OCI-LY3 (cell line): ENCODE results near the gene KDM7A.

Experiments used
- H2AFZ ChIP-seq: fragments of 200-600, 300-600 bp; shearing (Covaris generic); 2 replicates; pipeline ENCODE4 v1.6.0; 2014; ENCODE audit warnings: antibody characterized with exemption, low read depth, low read length
- H3K27ac ChIP-seq: fragments of 200-600, 300-600 bp; sonication (generic); 2 replicates; pipeline ENCODE4 v1.5.1; 2014; ENCODE audit warnings: mild to moderate bottlenecking, low read length, moderate library complexity, mixed read lengths
- H3K27me3 ChIP-seq: fragments of 200-600, 300-600 bp; sonication (generic); 2 replicates; pipeline ENCODE4 v1.6.1; 2014; ENCODE audit warnings: low read depth, low read length, mixed read lengths
- H3K36me3 ChIP-seq: fragments of 200-600, 300-600 bp; sonication (generic); replicated peaks from 2 replicates; pipeline ENCODE3; 2014; ENCODE audit warnings: low read depth, low read length, mixed read lengths
- H3K4me1 ChIP-seq: fragments of 300-600, 200-600 bp; sonication (generic); 2 replicates; pipeline ENCODE4 v1.6.1; 2014; ENCODE audit warnings: low read length, mixed read lengths
- H3K4me2 ChIP-seq: fragments of 200-600, 300-600 bp; sonication (generic); 2 replicates; pipeline ENCODE4 v1.6.1; 2014; ENCODE audit warnings: low read length, mixed read lengths
- H3K4me3 ChIP-seq: fragments of 300-600, 200-600 bp; sonication (generic); 2 replicates; pipeline ENCODE4 v1.5.1; 2014; ENCODE audit warnings: antibody characterized with exemption, mild to moderate bottlenecking, low read length, moderate library complexity
- H3K79me2 ChIP-seq: fragments of 300-600, 200-600 bp; shearing (Covaris generic); 2 replicates; pipeline ENCODE4 v1.6.1; 2014; ENCODE audit warnings: mild to moderate bottlenecking, low read length, mixed read lengths
- H3K9ac ChIP-seq: fragments of 300-600, 200-600 bp; shearing (Covaris generic); 2 replicates; pipeline ENCODE4 v1.6.0; 2014; ENCODE audit warnings: mild to moderate bottlenecking, low read length, moderate library complexity
- H3K9me3 ChIP-seq: fragments of 200-600, 300-600 bp; shearing (Covaris generic); 2 replicates; pipeline ENCODE4 v1.6.1; 2014; ENCODE audit warnings: low read length, mixed read lengths; ENCODE audit not compliant: insufficient read depth
- H4K20me1 ChIP-seq: fragments of 200-600, 300-600 bp; sonication (generic); 2 replicates; pipeline ENCODE4 v1.6.1; 2016; ENCODE audit warnings: low read length, mixed read lengths; ENCODE audit not compliant: insufficient read depth
- EZH2phosphoT487 ChIP-seq: fragments of 200-600 bp; shearing (Covaris generic); IDR thresholded peaks from 2 replicates; pipeline ENCODE4 v1.6.1; 2018; ENCODE audit warnings: antibody characterized with exemption, mixed run types, low read depth
- TF ChIP-seq, protein P1 (sequence below): fragments of 200-600, 300-600 bp; sonication (generic); IDR thresholded peaks from 2 replicates; pipeline ENCODE4 v1.5.1; 2014; ENCODE audit warnings: antibody characterized with exemption, low read length, low read depth

KDM7A gene

DNA sequence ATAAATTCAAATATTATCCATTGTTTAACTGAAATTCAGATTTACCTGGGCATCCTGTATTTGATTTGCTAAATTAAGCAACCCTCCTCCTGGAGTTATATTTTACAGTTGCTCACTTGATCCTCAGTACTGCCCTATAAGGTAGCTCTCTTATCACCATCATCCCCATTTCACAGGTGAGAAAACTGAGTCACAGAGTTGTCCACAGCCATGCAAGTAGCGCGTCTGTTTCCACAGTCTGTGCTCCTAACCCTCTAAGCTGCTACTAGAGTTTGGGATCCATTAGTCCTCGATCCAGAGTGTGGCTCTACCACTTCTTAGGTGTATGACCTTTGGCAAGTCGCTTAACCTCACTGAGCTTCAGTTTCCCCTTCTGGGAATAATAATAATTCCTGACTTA, 34.9 kb upstream of the KDM7A start:
- Histone ChIP-seq H3K4me3 (no peak overlapping the region), H2AFZ (no peak overlapping the region), H4K20me1 (peaks cover 69% of the 10 kb centered on the region), H3K4me2 (peak overlapping the region; percentile 54), H3K27ac (no peak overlapping the region), H3K9me3 (no peaks in the 10 kb centered on the region), H3K36me3 (no peaks in the 10 kb centered on the region), H3K79me2 (no peaks in the 10 kb centered on the region), H3K27me3 (peaks cover 88% of the 10 kb centered on the region), H3K4me1 (peaks cover 54% of the 10 kb centered on the region), H3K9ac (no peak overlapping the region)
- TF ChIP-seq, protein P1, sequence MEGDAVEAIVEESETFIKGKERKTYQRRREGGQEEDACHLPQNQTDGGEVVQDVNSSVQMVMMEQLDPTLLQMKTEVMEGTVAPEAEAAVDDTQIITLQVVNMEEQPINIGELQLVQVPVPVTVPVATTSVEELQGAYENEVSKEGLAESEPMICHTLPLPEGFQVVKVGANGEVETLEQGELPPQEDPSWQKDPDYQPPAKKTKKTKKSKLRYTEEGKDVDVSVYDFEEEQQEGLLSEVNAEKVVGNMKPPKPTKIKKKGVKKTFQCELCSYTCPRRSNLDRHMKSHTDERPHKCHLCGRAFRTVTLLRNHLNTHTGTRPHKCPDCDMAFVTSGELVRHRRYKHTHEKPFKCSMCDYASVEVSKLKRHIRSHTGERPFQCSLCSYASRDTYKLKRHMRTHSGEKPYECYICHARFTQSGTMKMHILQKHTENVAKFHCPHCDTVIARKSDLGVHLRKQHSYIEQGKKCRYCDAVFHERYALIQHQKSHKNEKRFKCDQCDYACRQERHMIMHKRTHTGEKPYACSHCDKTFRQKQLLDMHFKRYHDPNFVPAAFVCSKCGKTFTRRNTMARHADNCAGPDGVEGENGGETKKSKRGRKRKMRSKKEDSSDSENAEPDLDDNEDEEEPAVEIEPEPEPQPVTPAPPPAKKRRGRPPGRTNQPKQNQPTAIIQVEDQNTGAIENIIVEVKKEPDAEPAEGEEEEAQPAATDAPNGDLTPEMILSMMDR, result no peak
- TF ChIP-seq EZH2phosphoT487, result no peak

DNA sequence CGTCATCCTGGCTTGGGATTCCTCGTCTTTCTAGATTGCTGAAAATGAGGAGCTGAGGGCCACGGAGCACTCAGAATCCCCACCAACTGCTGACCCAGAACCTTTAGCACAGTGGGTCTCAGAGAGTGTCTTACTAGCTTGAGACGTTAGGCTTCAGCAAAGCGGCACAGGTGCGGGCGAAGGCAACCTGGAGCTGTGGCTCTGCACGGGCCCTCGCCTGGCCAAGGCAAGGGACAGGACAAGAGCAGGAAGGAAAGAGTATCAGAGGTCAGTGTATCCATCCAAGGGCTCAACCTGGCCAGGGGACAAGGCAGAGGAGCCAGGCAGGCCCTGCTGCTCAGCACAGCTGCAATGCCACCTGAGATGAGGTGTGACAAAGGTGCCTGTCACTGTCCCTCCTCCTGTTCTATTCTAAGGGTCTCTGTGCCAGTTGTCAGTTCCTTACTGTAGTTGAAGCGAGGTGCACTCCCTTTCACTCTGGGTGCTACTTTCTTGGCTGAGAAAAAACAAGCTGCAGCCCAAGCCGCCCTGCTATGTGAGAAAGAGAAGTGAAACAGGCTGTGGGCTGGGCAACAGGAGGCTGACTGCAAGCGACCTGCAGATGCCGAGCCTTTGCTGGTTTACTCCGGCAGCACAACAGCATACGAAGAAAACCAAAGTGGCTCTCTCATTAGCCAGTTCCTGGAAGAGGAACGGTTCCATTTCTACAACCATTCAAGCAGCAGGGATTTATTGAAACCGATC, 33.3 kb upstream of the KDM7A start:
- no peak overlapping the region for H2AFZ ChIP-seq
- H3K4me3 ChIP-seq, result peak overlapping the region; percentile 74
- peaks cover 88% of the 10 kb centered on the region for H3K27me3 ChIP-seq
- H3K79me2 ChIP-seq, result no peaks in the 10 kb centered on the region
- H4K20me1 ChIP-seq, result peaks cover 67% of the 10 kb centered on the region
- peaks cover 54% of the 10 kb centered on the region for H3K4me1 ChIP-seq
- peak overlapping the region; percentile 99 for H3K4me2 ChIP-seq
- H3K36me3 ChIP-seq, result no peaks in the 10 kb centered on the region
- H3K9ac ChIP-seq, result peak overlapping the region; percentile 30; the same call in 1 of the 2 replicates
- 0 out of 2 replicates have a peak, but pooled peaks have one; percentile 47 for TF ChIP-seq EZH2phosphoT487
- TF ChIP-seq, protein P1, result no peak
- H3K9me3 ChIP-seq, result no peaks in the 10 kb centered on the region
- H3K27ac ChIP-seq, result peak overlapping the region; percentile 57

DNA sequence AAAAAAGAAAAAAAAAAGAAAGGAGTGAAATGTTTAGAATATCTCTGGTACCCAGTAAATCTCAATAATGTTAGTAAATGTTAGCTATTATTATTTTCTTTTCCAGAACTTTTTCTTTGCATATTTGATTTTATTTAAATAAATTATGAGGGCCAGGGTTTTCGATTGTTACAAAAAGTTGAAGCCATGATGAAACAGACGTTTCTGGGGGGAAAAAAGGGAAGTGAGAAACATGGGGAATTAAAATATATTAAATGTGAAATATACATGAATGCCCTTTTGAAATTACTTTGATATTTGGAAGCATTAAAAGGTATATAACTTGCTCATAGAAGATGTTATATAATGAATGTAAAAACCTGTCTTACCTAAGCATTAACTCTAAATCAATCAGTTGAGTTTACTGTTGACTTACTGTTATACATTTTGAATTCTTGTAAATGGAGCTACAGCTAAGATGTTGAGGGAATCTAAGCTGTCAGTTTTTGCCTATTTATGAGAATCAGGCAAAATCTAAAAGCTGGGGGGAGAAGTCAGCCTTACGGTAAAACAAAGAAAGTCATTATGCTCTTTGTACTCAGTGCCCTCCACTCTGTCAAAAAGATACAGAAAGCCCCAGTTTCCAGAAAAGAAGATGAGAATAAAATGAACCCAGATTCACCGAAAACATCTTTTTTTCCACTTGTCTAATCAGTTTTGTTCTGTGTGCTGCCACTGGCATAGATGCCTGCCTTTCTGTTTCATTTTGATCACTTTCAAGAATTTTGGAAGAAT, 30.0 kb upstream of the KDM7A start:
- Histone ChIP-seq H3K4me3 (no peak overlapping the region), H3K36me3 (no peaks in the 10 kb centered on the region), H3K4me2 (no peak overlapping the region), H3K27me3 (peaks cover 88% of the 10 kb centered on the region), H3K9ac (no peak overlapping the region), H3K9me3 (no peaks in the 10 kb centered on the region; the same call in 1 of the 2 replicates), H3K4me1 (peaks cover 24% of the 10 kb centered on the region), H4K20me1 (peaks cover 41% of the 10 kb centered on the region), H2AFZ (no peak overlapping the region), H3K27ac (no peak overlapping the region), H3K79me2 (no peaks in the 10 kb centered on the region)
- TF ChIP-seq, protein P1, result no peak
- no peak for TF ChIP-seq EZH2phosphoT487

DNA sequence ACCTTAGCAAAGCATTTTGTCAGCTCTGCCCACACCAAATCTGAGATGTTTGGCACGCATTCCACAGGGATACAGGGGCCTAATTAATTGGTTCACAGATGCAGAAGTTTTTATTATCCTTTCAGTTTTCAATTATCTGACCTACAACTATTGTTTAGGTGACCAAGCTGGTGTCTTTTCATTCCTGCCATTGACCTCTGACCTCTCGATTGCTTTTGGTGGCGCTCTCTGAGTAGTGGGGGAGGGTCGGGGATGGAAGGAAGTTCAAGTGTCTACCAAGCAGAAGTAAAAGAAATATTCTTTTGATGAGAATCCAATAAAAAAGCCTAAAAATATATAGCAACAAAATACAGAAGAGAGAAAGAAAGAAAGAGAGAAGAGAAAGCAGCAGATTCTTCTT, 28.8 kb upstream of the KDM7A start:
- TF ChIP-seq EZH2phosphoT487, result no peak
- TF ChIP-seq, protein P1, result no peak

More for the DNA sequence above, 28.8 kb upstream of the KDM7A start:
- Histone ChIP-seq H3K79me2 (no peaks in the 10 kb centered on the region), H3K4me2 (no peak overlapping the region), H3K9ac (no peak overlapping the region), H4K20me1 (peaks cover 34% of the 10 kb centered on the region), H3K27me3 (peaks cover 87% of the 10 kb centered on the region), H2AFZ (no peak overlapping the region), H3K9me3 (no peaks in the 10 kb centered on the region; the same call in 1 of the 2 replicates), H3K36me3 (no peaks in the 10 kb centered on the region), H3K4me1 (peaks cover 15% of the 10 kb centered on the region), H3K27ac (no peak overlapping the region), H3K4me3 (no peak overlapping the region)
